ENCODE measurements around the gene CLSTN3. TPM values are rescaled to one million over a fixed set of nuclear protein-coding genes. Genes with fewer than 3 reads are reported as not detected.

Gene CLSTN3
- polyA plus RNA-seq, 1 of the 3 experiments (the other 2 are of a cell fraction): 12.7 TPM

- H3K4me1 ChIP-seq (ENCODE audit: control insufficient read depth in 1 of 2, insufficient read depth in 2 of 2, low read depth in 1 of 2, low read length in 1 of 2): peaks cover 0 to 33% of the 10 kb centered on the region in 2 experiments; a peak in 2 of 4 replicates
- no peaks in the 10 kb centered on the region for H3K79me2 ChIP-seq (ENCODE audit: insufficient read depth)
- peaks cover 0 to 4% of the 10 kb centered on the region in 2 experiments for H3K36me3 ChIP-seq (replicated peaks in 1 of 2; ENCODE audit: control insufficient read depth in 1 of 2, insufficient read depth in 2 of 2, low read length in 1 of 2)
- CTCF ChIA-PET: interaction anchor here (0.7 to 4.5 kb wide), 8 partner anchors 9 to 306 kb away, joined by 3 to 49 read pairs (median 6); partner anchors contain the start of genes C1RL, CLSTN3 and PEX5
- DNase-seq: no peak
- no peaks in the 10 kb centered on the region for H3K27me3 ChIP-seq (ENCODE audit: insufficient read depth)
- peak overlapping the region; percentile 45 to 86; a peak in 3 of 4 replicates for H3K27ac ChIP-seq (ENCODE audit: low read depth in 2 of 2, low read length in 1 of 2)
- no peaks in the 10 kb centered on the region for H4K20me1 ChIP-seq (ENCODE audit: insufficient read depth)
- H3F3A ChIP-seq (replicated peaks; ENCODE audit: insufficient read depth): no peaks in the 10 kb centered on the region
- H3K9me2 ChIP-seq: no peaks in the 10 kb centered on the region
- no peaks in the 10 kb centered on the region for H3K9me3 ChIP-seq
- 48% methylated on average over 12 of the region's 12 CpGs for WGBS (ENCODE audit: low lambda C conversion rate)
- H3K4me2 ChIP-seq: peak overlapping the region; percentile 29; the same call in 1 of the 2 replicates
- TF ChIP-seq GABPA (IDR thresholded peaks at IDR 0.05; ENCODE audit: low read depth) (no peak), ZBTB33 (IDR thresholded peaks at IDR 0.05; ENCODE audit: borderline replicate concordance, low read depth) (no peak), JUND (IDR thresholded peaks at IDR 0.05) (no peak), REST (IDR thresholded peaks at IDR 0.05; ENCODE audit: low read depth, low read length) (no peak), GATA2 (CRISPR knock-in tag; IDR thresholded peaks at IDR 0.05) (peak; percentile 19), POLR2AphosphoS5 (IDR thresholded peaks at IDR 0.05; ENCODE audit: low read depth, low read length) (no peak), SIN3A (IDR thresholded peaks at IDR 0.05; ENCODE audit: borderline replicate concordance, low read depth, low read length) (no peak), RXRA (IDR thresholded peaks at IDR 0.05; ENCODE audit: borderline replicate concordance, low read depth) (no peak), IRF3 (IDR thresholded peaks at IDR 0.05; ENCODE audit: low read depth, low read length) (no peak), EP300 (IDR thresholded peaks at IDR 0.05; ENCODE audit: borderline replicate concordance in 1 of 2, low read depth in 1 of 2, low read length in 1 of 2) (no peak), CHD2 (IDR thresholded peaks at IDR 0.05; ENCODE audit: low read length, partially characterized antibody) (peak; percentile 35), TCF12 (IDR thresholded peaks at IDR 0.05) (peak; percentile 15; the same call in 1 of the 2 replicates), MXI1 (IDR thresholded peaks at IDR 0.05; ENCODE audit: low read depth, low read length) (no peak)
- no peak overlapping the region for H3K4me3 ChIP-seq (ENCODE audit: low read depth in 2 of 2, low read length in 1 of 2)
- H2AFZ ChIP-seq (ENCODE audit: low read depth): no peak overlapping the region
- POLR2A ChIA-PET: interaction anchor here (0.5 to 1.0 kb wide), 2 partner anchors 9 to 10 kb away, joined by 4 read pairs; no protein-coding TSS in a partner anchor
- no peak overlapping the region for H3K9ac ChIP-seq
Measured at GRCh38 chr12:7154901-7155470, 24.8 kb downstream of the CLSTN3 start.

Measured in SK-N-SH (cell line).